MV-4-11 (cell line): ENCODE measurements around the gene NR1I2.
A peak's percentile ranks its signal among the peaks of the same experiment; 100 is the strongest.

Source experiments
- DNase-seq: peaks from one replicate; lab custom pipeline; 2025; lab: John Stamatoyannopoulos, UW

Gene NR1I2

GRCh38 chr3:119781330-119782198 is at the start of gene NR1I2:
NR1I2 (plus strand) TSS chr3:119782101.
- DNase-seq: peak; percentile 63

- DNase-seq: no peak
Observed at GRCh38 chr3:119733812-119734211, 48.1 kb upstream of the NR1I2 start.

GRCh38 chr3:119738741-119739140 is 43.2 kb upstream of the NR1I2 start:
- DNase-seq: peak; percentile 59

- DNase-seq: peak; percentile 58
Observed at GRCh38 chr3:119741657-119742590, 40.0 kb upstream of the NR1I2 start.

- DNase-seq: no peak
Observed at GRCh38 chr3:119743921-119744320, 38.0 kb upstream of the NR1I2 start.

GRCh38 chr3:119745942-119746341 is 36.0 kb upstream of the NR1I2 start:
- DNase-seq: no peak

GRCh38 chr3:119746423-119746822 is 35.5 kb upstream of the NR1I2 start:
- peak; percentile 13 for DNase-seq

GRCh38 chr3:119747357-119747756 is 34.5 kb upstream of the NR1I2 start:
- no peak for DNase-seq

- no peak for DNase-seq
Observed at GRCh38 chr3:119748991-119749390, 32.9 kb upstream of the NR1I2 start.

GRCh38 chr3:119751423-119751822 is 30.5 kb upstream of the NR1I2 start:
- DNase-seq: no peak

- DNase-seq: no peak
Observed at GRCh38 chr3:119759962-119760361, 21.9 kb upstream of the NR1I2 start.

GRCh38 chr3:119762876-119763275 is 19.0 kb upstream of the NR1I2 start:
- DNase-seq: no peak

GRCh38 chr3:119763466-119763865 is 18.4 kb upstream of the NR1I2 start:
- DNase-seq: no peak

- no peak for DNase-seq
Observed at GRCh38 chr3:119765239-119765638, 16.7 kb upstream of the NR1I2 start.

GRCh38 chr3:119767936-119768601 is 13.8 kb upstream of the NR1I2 start:
- DNase-seq: no peak

- no peak for DNase-seq
Observed at GRCh38 chr3:119768668-119769393, 13.1 kb upstream of the NR1I2 start.

GRCh38 chr3:119769394-119770149 is 12.3 kb upstream of the NR1I2 start:
- DNase-seq: no peak

- DNase-seq: peak; percentile 72
Observed at GRCh38 chr3:119774444-119774843, 7.5 kb upstream of the NR1I2 start.

GRCh38 chr3:119776304-119776703 is 5.6 kb upstream of the NR1I2 start:
- no peak for DNase-seq

- no peak for DNase-seq
Observed at GRCh38 chr3:119778176-119778575, 3.7 kb upstream of the NR1I2 start.

- no peak for DNase-seq
Observed at GRCh38 chr3:119778811-119779210, 3.1 kb upstream of the NR1I2 start.
